Measurements from ENCODE around the gene HDAC9.

DNA sequence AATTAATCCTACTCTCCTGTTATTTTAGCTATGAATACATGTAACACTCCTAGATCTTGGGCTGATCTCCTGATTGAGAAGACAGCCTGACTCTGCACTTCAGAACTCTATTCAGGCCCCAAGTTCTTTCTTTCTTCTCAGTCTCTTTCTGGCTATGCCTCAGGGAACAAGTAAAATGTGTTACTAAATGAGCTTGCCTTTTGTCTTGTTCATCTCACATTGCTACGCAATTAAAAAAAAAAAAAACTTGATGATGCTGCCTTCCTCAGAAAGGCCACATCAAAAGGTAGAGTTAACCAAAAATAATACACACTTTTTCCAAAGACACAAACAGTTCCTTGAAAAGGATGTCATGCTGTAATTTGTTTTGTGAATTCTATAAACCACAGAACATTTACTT lies 363.8 kb downstream of the HDAC9 start:
- TF ChIP-seq POLR2AphosphoS5 (IDR thresholded peaks at IDR 0.05; ENCODE audit: borderline replicate concordance, low read depth, low read length) (no peak), FOXP2 (optimal IDR thresholded peaks at IDR 0.05; ENCODE audit: control extremely low read depth, extremely low read length, insufficient read depth) (no peak), EZH2 (IDR thresholded peaks at IDR 0.05) (no peak)

Data from SK-N-MC (cell line).